ENCODE measurements around the gene NELFA. TPM values are rescaled to one million over a fixed set of nuclear protein-coding genes. Genes with fewer than 3 reads are reported as not detected.

Gene NELFA
- total RNA-seq, 1 experiment from 2014 or later, result 27.0 TPM

GRCh38 chr4:1940566-1940965, 68.2 kb downstream of the NELFA start:
- no peaks in the 10 kb centered on the region for H3K4me1 ChIP-seq (ENCODE audit: control insufficient read depth, insufficient read depth, low read length)
- ChIA-PET POLR2A (no interaction called here), CTCF (no interaction called here)
- in situ Hi-C loops (cut with HindIII; ENCODE audit: low pct_unique_long_range_greater_than_20kb, low sequenced_read_pairs) (no loop called here), intact Hi-C loops (cut with micrococcal nuclease; ENCODE audit: unreplicated experiment) (no loop called here)
- no peaks in the 10 kb centered on the region for H3K27me3 ChIP-seq (ENCODE audit: control insufficient read depth, insufficient read depth, low read length)
- no TSS peak for BruUV-seq (replicated peaks)
- DNase-seq (ENCODE audit: low read depth, low spot score) (no peak), ATAC-seq (no peak)
- no peak for TF ChIP-seq SIN3A (IDR thresholded peaks at IDR 0.05; ENCODE audit: borderline replicate concordance, insufficient read depth, low read depth, low read length)
- TF ChIP-seq TCF7L2 (IDR thresholded peaks at IDR 0.05; ENCODE audit: low read depth, low read length), result no peak
- TF ChIP-seq, protein P1, sequence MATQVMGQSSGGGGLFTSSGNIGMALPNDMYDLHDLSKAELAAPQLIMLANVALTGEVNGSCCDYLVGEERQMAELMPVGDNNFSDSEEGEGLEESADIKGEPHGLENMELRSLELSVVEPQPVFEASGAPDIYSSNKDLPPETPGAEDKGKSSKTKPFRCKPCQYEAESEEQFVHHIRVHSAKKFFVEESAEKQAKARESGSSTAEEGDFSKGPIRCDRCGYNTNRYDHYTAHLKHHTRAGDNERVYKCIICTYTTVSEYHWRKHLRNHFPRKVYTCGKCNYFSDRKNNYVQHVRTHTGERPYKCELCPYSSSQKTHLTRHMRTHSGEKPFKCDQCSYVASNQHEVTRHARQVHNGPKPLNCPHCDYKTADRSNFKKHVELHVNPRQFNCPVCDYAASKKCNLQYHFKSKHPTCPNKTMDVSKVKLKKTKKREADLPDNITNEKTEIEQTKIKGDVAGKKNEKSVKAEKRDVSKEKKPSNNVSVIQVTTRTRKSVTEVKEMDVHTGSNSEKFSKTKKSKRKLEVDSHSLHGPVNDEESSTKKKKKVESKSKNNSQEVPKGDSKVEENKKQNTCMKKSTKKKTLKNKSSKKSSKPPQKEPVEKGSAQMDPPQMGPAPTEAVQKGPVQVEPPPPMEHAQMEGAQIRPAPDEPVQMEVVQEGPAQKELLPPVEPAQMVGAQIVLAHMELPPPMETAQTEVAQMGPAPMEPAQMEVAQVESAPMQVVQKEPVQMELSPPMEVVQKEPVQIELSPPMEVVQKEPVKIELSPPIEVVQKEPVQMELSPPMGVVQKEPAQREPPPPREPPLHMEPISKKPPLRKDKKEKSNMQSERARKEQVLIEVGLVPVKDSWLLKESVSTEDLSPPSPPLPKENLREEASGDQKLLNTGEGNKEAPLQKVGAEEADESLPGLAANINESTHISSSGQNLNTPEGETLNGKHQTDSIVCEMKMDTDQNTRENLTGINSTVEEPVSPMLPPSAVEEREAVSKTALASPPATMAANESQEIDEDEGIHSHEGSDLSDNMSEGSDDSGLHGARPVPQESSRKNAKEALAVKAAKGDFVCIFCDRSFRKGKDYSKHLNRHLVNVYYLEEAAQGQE (IDR thresholded peaks at IDR 0.05; ENCODE audit: insufficient read depth in 1 of 2, low read depth in 2 of 2, low read length in 1 of 2), result no peak
- TF ChIP-seq, protein P2, sequence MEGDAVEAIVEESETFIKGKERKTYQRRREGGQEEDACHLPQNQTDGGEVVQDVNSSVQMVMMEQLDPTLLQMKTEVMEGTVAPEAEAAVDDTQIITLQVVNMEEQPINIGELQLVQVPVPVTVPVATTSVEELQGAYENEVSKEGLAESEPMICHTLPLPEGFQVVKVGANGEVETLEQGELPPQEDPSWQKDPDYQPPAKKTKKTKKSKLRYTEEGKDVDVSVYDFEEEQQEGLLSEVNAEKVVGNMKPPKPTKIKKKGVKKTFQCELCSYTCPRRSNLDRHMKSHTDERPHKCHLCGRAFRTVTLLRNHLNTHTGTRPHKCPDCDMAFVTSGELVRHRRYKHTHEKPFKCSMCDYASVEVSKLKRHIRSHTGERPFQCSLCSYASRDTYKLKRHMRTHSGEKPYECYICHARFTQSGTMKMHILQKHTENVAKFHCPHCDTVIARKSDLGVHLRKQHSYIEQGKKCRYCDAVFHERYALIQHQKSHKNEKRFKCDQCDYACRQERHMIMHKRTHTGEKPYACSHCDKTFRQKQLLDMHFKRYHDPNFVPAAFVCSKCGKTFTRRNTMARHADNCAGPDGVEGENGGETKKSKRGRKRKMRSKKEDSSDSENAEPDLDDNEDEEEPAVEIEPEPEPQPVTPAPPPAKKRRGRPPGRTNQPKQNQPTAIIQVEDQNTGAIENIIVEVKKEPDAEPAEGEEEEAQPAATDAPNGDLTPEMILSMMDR (IDR thresholded peaks at IDR 0.05), result no peak
- no peak for TF ChIP-seq POLR2AphosphoS5 (IDR thresholded peaks at IDR 0.05; ENCODE audit: low read depth, low read length)
- H3K9me3 ChIP-seq (ENCODE audit: control insufficient read depth, insufficient read depth, low read depth, low read length), result no peaks in the 10 kb centered on the region
- H3K27ac ChIP-seq (ENCODE audit: low read length), result no peak overlapping the region
- H3K36me3 ChIP-seq (ENCODE audit: control insufficient read depth, insufficient read depth, low read length), result peaks cover 27% of the 10 kb centered on the region
- no peak overlapping the region for H3K4me3 ChIP-seq (ENCODE audit: low read depth in 2 of 2, low read length in 2 of 2)

- ATAC-seq, result no peak
- BruUV-seq (replicated peaks), result no TSS peak
- Histone ChIP-seq H3K27me3 (ENCODE audit: control insufficient read depth, insufficient read depth, low read length) (no peaks in the 10 kb centered on the region), H3K9me3 (ENCODE audit: control insufficient read depth, insufficient read depth, low read depth, low read length) (no peaks in the 10 kb centered on the region), H3K27ac (ENCODE audit: low read length) (no peak overlapping the region), H3K4me1 (ENCODE audit: control insufficient read depth, insufficient read depth, low read length) (no peaks in the 10 kb centered on the region), H3K36me3 (ENCODE audit: control insufficient read depth, insufficient read depth, low read length) (peaks cover 31% of the 10 kb centered on the region), H3K4me3 (ENCODE audit: low read depth in 2 of 2, low read length in 2 of 2) (no peak overlapping the region)
- intact Hi-C loops (cut with micrococcal nuclease; ENCODE audit: unreplicated experiment), result no loop called here
- ChIA-PET POLR2A (no interaction called here), CTCF (no interaction called here)
- TF ChIP-seq SIN3A (IDR thresholded peaks at IDR 0.05; ENCODE audit: borderline replicate concordance, insufficient read depth, low read depth, low read length) (no peak), POLR2AphosphoS5 (IDR thresholded peaks at IDR 0.05; ENCODE audit: low read depth, low read length) (no peak), TCF7L2 (IDR thresholded peaks at IDR 0.05; ENCODE audit: low read depth, low read length) (no peak)
- TF ChIP-seq, protein P1 (IDR thresholded peaks at IDR 0.05; ENCODE audit: insufficient read depth in 1 of 2, low read depth in 2 of 2, low read length in 1 of 2), result no peak
- TF ChIP-seq, protein P2 (IDR thresholded peaks at IDR 0.05), result no peak
- in situ Hi-C loops (cut with HindIII; ENCODE audit: low pct_unique_long_range_greater_than_20kb, low sequenced_read_pairs), result no loop called here
- DNase-seq (ENCODE audit: low read depth, low spot score), result no peak
Observed at GRCh38 chr4:1939664-1940509, 68.9 kb downstream of the NELFA start.
